DMS79 (cell line): ENCODE results near the gene OXA1L.
"Not testable (repeated sequence)": the region's sequence is repeated elsewhere in the genome, so short reads cannot be mapped to it uniquely, and the experiment has no call there.

Experiments used
- DNase-seq: peaks from one replicate; lab custom pipeline; 2025; lab: John Stamatoyannopoulos, UW

Gene OXA1L

DNA sequence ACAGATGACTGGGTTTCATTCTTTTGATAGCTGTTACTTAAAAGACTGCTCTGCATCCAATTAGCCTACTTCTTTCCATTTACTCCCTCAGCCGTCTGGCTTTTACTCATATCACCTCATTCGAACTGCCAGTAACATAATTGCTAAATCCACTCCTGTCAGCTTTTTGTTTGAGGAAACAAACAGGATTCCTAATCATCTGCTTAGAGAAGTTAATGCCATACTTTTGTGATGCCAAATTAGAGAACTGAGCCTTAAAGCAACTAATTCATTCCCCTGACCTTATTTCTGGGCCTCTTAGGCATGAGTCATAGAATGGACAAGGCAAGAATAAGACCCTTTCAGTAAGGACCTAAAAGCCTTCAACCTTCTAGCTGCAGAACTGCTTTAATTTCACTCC lies 2.9 kb downstream of the OXA1L start:
- DNase-seq: no peak

DNA sequence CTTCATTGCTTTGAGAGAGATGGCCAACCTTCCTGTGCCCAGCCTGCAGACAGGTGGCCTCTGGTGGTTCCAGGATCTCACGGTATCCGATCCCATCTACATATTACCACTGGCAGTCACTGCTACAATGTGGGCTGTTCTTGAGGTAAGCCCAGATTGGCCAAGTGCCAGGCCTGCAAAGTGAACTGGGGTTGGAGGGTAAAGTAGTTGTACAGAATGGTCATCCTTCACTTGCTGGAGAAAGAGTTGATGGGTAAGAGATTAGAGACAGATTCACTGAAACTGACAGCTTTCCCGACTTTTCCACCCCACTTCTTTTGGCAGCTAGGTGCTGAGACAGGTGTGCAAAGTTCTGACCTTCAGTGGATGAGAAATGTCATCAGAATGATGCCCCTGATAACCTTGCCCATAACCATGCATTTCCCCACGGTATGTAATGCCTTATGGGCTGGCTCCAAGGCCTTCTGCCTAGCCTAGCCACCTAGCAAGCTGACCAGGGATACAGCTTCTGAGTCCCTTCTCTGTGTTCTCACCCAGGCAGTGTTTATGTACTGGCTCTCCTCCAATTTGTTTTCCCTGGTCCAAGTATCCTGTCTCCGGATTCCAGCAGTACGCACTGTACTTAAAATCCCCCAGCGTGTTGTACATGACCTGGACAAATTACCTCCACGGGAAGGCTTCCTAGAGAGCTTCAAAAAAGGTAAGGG lies 4.1 kb downstream of the OXA1L start:
- DNase-seq: no peak

DNA sequence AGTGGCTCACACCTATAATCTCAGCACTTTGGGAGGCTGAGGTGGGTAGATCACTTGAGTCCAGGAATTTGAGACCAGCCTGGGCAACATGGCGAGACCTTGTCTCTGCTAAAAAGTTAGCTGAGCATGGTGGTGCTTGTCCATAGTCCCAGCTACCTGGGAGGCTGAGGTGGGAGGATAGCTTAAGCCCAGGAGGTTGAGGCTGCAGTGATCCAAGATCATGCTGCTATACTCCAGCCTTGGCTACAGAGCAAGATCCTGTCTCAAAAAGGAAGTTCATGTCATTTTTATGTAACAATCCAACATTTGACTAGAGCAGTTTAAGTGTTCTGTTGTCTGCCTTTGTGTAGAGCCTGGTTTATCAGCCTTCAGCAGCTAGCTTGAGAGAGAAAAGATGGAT lies 6.2 kb downstream of the OXA1L start:
- DNase-seq: no peak

GRCh38 chr14:22773162-22774010 lies 6.9 kb downstream of the OXA1L start:
- DNase-seq: no peak

DNA sequence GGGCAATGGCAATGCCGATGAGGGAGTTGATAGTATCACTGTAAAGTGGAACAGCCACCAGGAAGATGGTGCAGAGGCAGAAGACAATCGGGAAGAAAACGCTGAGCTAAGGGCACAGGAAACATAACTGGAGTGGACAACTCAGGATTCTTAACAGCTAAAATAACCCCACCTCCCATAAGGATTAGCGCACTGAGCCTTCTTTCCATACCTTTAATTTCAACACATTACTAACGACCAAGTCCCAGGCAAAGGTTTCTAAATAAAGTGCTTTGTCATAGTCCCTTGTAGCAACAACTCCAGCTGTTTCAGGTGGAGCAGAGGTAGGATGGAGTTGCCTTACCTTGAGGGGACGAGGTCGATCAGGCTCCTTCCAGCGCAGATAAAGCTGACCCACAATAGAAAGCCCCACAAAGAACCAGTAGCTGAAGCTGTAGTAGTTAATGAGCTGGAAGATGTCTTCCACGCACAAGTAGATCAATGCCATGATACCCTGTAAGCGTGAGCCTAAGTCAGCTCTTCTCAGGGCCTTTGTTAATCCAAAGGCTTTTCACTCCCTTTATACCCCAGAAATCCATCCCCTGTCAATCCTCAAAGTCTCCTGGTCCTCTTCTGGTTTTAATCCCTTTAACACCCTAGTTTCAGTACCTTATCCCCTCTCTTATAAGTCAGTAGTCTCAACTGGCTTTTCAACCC lies 7.7 kb downstream of the OXA1L start:
- no peak for DNase-seq

DNA sequence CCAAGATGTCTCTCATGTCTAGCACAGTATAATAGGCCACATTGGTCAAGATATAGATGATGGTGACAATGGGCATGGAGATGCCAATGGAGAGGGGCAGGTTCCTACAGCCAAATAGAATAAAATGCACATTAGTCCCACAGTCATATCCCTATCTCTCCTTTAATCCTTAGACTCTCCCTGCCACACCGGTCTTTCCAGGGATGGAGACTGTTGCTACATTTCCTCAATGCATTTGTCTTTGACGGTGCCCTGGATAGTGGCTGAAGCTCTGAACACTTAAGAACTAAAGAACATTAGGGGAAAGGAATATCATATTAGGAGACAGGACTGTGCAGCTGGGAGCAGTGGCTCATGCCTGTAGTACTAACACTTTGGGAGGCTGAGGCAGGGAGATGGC lies 9.7 kb downstream of the OXA1L start:
- DNase-seq: no peak

DNA sequence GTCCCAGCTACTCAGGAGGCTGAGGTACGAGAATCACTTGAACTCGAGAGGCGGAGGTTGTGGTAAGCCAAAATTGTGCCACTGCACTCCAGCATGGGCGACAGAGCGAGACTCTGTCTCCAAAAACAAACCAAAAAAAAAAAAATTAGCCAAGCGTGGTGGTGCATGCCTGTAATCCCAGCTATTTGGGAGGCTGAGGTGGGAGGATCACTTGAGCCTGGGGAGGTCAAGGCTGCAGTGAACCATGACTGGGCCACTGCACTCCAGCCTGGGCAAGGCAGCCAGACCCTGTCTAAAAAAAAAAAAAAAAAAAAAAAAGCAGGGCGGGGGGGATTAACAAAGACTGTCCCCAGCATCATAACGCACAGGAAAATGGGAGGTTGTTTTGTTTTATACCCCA lies 10.4 kb downstream of the OXA1L start:
- not testable (repeated sequence) for DNase-seq

GRCh38 chr14:22778084-22778483 lies 11.6 kb downstream of the OXA1L start:
- no peak for DNase-seq

GRCh38 chr14:22780105-22780679 lies 13.7 kb downstream of the OXA1L start:
- no peak for DNase-seq

DNA sequence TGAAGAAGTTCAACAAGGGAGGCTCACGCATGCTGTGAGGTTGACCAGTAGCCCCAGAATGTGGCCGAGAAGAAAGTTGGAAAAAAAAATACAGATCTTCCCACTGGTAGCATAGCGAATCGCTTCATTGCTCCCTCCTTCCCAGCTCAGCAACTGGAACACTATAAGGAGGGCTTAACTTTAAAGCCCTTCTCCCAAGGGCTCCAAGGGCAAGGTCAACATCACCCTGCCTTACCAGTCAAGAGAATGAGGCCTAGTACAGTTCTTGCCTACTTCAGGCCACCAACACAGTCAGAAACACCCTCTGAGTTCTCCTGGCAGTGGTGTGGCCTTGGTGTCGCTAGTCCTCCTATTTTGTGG lies 14.4 kb downstream of the OXA1L start:
- DNase-seq: no peak

- no peak for DNase-seq
These were observed 15.0 kb downstream of the OXA1L start for GRCh38 chr14:22781301-22781991.

DNA sequence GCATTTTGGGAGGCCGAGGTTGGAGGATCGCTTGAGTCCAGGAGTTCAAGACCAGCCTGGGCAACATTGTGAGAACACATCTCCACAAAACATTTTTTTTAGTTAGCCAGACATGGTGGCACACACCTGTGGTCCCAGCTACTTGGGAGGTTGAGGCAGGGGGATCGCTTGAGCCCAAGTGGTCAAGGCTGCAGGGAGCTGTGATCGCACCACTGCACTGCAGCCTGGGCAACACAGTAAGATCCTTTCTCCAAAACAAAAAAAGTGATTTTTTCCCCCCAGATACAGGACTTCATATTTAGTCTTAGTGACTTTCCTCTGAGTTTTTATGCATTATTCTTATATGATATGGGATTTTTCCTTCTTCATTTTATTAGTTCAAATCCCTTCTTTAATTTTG lies 20.2 kb downstream of the OXA1L start:
- DNase-seq: no peak

GRCh38 chr14:22791301-22791700 lies 24.8 kb downstream of the OXA1L start:
- no peak for DNase-seq

DNA sequence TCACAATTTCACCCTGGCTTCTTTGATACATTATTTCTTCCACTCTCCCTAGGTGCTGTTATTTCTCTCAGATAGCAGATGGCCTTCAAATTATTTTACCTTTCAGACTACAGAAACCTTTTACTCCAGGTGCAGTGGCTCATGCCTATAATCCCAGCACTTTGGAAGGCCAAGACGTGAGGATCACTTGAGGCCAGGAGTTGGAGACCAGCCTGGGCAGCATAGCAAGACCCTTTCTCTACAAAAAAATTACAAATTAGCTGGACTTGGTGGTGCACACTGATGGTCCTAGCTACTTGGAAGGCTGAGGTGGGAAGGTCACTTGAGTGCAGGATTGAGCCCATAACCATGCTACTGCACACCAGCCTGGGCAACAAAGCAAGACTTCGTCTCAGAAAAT lies 25.7 kb downstream of the OXA1L start:
- no peak for DNase-seq

DNA sequence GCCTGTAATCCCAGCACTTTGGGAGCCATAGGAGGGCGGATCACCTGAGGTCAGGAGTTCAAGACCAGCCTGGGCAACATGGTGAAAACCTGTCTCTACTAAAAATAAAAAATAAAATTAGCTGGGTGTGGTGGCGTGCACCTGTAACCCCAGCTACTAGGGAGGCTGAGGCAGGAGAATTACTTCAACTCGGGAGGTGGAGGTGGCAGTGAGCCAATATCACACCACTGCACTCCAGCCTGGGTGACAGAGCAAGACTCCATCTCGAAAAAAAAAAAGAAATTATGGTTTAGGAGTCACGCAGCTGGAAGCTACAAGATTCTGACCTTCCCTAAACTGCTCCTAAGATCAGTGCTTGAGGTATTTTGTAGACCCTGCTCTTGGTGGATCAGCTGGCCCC lies 27.1 kb downstream of the OXA1L start:
- DNase-seq: not testable (repeated sequence)

- DNase-seq: no peak
These were observed 27.5 kb downstream of the OXA1L start for GRCh38 chr14:22793976-22794375.

DNA sequence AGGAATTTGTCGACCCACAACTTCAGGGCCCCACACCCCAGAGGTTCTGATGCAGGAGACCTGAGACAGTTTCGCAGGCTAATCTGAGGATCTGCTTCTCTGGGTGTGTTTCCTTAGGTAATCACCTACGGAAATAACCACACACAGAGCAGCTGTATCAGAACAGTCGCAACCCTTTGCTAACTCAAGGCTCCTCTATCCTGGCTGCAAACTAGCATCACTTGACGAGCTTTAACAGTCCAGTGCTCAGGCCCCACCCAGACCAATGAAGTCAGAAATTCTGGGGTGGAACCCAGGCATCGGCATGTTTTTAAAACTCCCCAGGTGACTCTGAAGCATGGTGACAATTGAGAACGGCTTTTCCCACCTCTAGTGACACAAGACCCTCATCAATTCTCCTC lies 28.1 kb downstream of the OXA1L start:
- no peak for DNase-seq

DNA sequence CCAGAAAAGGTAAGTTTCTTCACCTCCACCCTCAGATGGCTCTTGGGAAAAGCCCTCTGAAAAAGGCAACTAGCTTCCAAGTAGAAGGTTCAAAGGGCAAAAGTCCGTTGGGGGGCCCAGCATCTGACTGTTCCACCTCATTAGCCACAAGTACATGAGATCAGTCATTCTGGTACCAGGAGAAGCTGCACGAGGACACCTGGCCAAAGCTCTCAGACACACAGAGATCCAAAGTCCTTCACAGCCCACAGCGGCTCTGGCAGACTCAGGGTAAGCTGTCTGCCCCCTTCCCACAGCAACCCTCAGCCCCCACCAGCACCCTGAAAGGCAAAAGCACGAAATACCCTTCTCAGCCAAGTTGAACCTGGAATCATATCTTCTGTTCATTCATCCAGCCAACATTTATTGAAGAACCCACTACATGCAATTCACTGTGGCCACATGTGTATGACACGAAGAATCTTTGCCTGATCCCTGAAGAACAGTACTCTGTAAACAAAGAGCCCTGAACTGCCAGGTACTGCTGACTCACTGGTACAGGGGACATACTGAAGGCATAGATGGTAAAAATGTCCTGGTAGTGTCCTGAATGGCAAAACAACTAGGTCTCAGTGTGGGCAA lies 29.7 kb downstream of the OXA1L start:
- DNase-seq: no peak

DNA sequence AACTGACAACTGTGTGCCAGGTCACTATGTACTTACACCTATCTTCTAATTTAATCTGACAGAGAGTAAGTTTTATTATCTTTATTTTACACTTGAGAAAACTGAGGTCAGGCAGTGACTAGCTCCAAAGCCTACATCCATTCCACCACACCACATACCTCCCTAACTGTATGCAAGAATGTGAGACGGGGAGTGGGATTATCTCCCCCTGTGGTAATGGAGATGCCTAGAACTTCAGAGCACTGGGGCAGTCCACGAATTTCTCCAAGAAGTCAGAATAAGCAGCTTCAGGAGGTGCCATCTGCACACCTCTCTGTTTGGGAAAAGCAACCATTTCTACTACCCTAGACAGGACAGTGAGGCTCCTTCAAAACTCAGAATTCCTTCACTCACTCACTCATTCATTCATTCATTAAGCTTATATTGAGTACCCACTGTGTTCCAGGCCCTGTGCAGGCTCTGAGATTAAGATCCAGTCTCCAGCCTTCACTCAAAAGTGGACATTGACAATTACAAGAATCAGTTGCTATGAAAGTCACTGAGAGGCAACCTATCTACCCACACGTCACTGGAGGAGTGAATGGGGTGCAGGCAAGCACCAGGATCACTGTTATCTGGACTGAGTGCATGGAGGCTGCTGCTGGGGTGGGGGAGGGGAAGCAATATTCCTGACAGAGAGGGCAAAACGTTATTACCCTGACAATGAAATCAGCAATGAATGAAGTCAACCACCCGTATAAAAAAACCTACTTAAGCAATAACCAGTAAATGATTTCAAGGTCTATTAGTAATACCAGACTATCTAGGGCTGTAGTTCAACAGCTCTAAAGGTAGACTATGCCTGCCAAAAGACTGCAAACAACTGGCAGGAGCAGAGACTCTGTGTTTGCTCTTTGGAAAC lies 30.8 kb downstream of the OXA1L start:
- DNase-seq: peak; percentile 32

DNA sequence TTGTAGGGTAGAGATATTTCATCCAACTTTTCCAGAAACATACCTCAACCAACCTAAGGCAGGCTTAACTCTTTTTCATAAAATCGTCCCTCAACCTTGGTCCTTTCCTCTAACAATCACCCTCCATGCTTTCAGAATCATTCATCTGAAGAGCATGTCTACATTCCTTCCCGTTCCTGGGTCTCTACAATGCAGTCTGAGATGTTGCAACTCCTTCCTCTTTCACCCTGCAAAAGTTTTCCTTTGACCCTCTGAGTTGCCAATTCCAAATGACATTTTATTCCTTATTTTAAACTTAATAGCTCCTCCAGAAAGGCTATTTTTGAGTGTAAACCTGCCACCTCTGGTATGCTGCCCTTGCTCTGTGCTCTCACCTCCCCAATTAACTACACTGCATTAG lies 32.0 kb downstream of the OXA1L start:
- DNase-seq: no peak

- DNase-seq: no peak
These were observed 33.9 kb downstream of the OXA1L start for GRCh38 chr14:22800346-22800745.
